Stimulated activated CD4-positive, alpha-beta T cell treated with anti-CD3 and anti-CD28 coated beads, Interleukin-12 subunit alpha, Interleukin-12 subunit beta, amount 100 ng/mL, for 48 hours (primary cell): ENCODE data around the gene HNRNPAB.
"Not testable (repeated sequence)": the region's sequence is repeated elsewhere in the genome, so short reads cannot be mapped to it uniquely, and the experiment has no call there.

Experiments
- DNase-seq, 3 donors: peaks; one replicate each; pipeline ENCODE4 v3.0.0-alpha.2; 2020; ENCODE audit warnings: low read depth in 2 of 3, low spot score in 1 of 3

HNRNPAB gene

GRCh38 chr5:178229111-178229510, 24.8 kb downstream of the HNRNPAB start:
- DNase-seq = not testable (repeated sequence)

- DNase-seq = no peak
These were observed 25.5 kb downstream of the HNRNPAB start for GRCh38 chr5:178229861-178230260.

GRCh38 chr5:178230879-178231538, 26.7 kb downstream of the HNRNPAB start:
- DNase-seq = no peak

GRCh38 chr5:178231539-178232123, 27.3 kb downstream of the HNRNPAB start:
- DNase-seq = no peak

- peak; percentile 39 to 65 (median 52) for DNase-seq
These were observed 28.0 kb downstream of the HNRNPAB start, which contains the start of gene PHYKPL for GRCh38 chr5:178232124-178232919. TSS of gene PHYKPL (minus strand) at chr5:178232802. CDS start at chr5:178232550, 252 bp downstream.

GRCh38 chr5:178232920-178233429, 28.6 kb downstream of the HNRNPAB start:
- no peak for DNase-seq

- DNase-seq = no peak
These were observed 29.9 kb downstream of the HNRNPAB start for GRCh38 chr5:178234121-178234749.

- peak; percentile 51 to 75 (median 64) for DNase-seq
These were observed 30.6 kb downstream of the HNRNPAB start for GRCh38 chr5:178234750-178235587.

- DNase-seq = no peak
These were observed 31.2 kb downstream of the HNRNPAB start for GRCh38 chr5:178235588-178235974.

- no peak for DNase-seq
These were observed 31.8 kb downstream of the HNRNPAB start for GRCh38 chr5:178236126-178236525.

- DNase-seq = no peak
These were observed 32.3 kb downstream of the HNRNPAB start for GRCh38 chr5:178236679-178237078.

GRCh38 chr5:178237431-178238312, 33.3 kb downstream of the HNRNPAB start:
- DNase-seq = no peak

GRCh38 chr5:178238313-178238635, 33.9 kb downstream of the HNRNPAB start:
- no peak for DNase-seq

GRCh38 chr5:178238711-178239592, 34.6 kb downstream of the HNRNPAB start:
- DNase-seq = no peak

- not testable (repeated sequence) for DNase-seq
These were observed 35.4 kb downstream of the HNRNPAB start for GRCh38 chr5:178239626-178240301.

- no peak for DNase-seq
These were observed 36.0 kb downstream of the HNRNPAB start for GRCh38 chr5:178240341-178240741.

- DNase-seq = no peak
These were observed 36.4 kb downstream of the HNRNPAB start for GRCh38 chr5:178240766-178241165.

GRCh38 chr5:178241231-178241663, 36.9 kb downstream of the HNRNPAB start:
- DNase-seq = no peak
